DMS 273 (cell line): Measurements from ENCODE around the gene FN3KRP.

Source experiments
- DNase-seq: peaks from one replicate; lab custom pipeline; 2025; ENCODE audit not compliant: unreplicated experiment; lab: John Stamatoyannopoulos, UW

Gene FN3KRP

GRCh38 chr17:82687375-82687861 is 29.1 kb upstream of the FN3KRP start:
- DNase-seq: no peak

GRCh38 chr17:82687871-82688270 is 28.6 kb upstream of the FN3KRP start:
- no peak for DNase-seq

GRCh38 chr17:82689077-82689476 is 27.4 kb upstream of the FN3KRP start:
- DNase-seq: no peak

GRCh38 chr17:82690786-82691489 is 25.6 kb upstream of the FN3KRP start:
- DNase-seq: no peak

GRCh38 chr17:82691714-82692113 is 24.8 kb upstream of the FN3KRP start:
- no peak for DNase-seq

GRCh38 chr17:82692268-82692667 is 24.2 kb upstream of the FN3KRP start:
- DNase-seq: no peak

DNA sequence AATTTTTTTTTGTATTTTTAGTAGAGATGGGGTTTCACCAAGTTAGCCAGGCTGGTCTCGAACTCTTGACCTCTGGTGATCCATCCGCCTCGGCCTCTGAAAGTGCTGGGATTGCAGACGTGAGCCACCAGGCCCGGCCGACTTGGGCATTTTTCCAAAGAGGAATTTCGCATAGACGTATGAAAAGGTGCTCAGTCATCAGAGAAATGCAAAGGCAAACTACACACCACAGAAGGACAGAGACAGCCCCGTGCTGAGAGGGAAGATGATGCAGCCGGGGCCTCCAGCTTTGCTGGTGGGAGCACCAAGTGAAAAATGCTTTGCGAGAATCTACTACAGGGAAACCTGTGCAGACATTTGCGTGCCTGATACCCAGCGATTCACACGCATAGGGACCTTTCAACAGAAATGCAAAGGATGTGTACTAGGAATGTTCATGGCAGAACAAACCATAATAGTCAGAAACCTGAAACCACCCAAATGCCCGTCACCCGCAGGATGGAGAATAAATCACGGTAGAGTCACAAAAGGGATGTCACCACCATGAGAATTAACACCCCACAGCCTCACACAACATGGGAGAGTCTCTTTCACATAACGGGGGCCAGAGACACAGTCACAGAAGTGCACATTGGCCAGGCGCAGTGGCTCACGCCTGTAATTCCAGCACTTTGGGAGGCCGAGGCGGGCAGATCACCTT is 23.2 kb upstream of the FN3KRP start:
- DNase-seq: no peak

GRCh38 chr17:82694647-82695046 is 21.9 kb upstream of the FN3KRP start:
- no peak for DNase-seq

- no peak for DNase-seq
Measured at GRCh38 chr17:82696259-82696658, 20.2 kb upstream of the FN3KRP start.

DNA sequence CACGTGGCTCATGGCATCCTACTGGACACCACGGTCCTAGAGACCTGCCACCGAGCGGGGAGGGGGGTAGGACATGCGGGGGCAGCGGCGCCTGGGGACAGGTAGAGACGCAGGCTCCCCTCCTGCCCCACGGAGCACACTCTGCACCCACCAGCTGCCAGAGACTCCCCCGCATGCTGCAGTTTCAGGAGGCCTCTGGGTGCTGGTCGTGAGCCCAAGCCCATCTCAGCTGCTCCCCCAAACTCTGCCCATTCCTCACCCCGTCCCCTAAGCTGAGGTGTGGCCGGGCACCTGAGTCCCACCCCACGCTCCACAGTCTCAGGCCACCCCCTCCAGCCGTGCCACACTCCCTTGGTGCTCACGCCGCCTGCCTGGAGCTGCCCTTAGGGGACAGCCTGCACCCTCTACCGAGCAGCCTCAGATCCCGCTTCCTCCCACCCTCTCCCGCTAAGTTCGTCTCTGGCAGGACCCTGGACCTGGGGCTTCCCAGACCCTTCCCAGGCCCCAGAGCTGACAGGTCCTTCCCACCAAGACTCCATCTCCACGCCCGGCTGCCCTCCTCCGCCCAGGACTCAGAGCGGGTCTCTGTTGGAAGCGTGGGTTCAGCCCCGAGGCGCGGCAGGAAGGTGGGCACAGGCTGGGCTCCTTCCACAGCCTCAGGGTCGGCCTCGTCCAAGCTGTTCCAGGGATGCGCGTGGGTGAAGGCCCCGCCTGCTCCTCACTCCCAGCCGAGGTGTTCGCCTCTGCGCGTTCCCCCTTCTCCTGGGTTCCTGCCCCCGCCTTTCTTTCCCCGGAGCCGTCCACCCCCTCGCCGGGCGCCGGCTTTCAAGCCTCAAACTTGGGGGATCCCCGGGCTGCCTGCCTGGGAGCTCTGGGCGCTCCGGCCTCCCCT is 19.3 kb upstream of the FN3KRP start:
- peak; percentile 44 for DNase-seq

DNA sequence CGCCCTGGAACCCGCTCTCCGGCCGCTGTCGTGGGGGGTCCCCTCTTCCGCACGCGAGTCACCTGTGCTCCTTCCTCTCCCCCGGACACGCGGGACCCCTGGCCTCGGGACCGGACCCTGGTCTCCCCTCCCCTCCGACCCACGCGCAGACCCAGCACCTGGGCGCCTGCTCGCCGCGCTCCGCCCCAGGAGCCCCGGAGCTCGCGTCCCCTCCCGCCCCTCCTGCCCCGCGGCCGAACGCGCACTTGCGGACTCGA is 18.8 kb upstream of the FN3KRP start:
- no peak for DNase-seq

DNA sequence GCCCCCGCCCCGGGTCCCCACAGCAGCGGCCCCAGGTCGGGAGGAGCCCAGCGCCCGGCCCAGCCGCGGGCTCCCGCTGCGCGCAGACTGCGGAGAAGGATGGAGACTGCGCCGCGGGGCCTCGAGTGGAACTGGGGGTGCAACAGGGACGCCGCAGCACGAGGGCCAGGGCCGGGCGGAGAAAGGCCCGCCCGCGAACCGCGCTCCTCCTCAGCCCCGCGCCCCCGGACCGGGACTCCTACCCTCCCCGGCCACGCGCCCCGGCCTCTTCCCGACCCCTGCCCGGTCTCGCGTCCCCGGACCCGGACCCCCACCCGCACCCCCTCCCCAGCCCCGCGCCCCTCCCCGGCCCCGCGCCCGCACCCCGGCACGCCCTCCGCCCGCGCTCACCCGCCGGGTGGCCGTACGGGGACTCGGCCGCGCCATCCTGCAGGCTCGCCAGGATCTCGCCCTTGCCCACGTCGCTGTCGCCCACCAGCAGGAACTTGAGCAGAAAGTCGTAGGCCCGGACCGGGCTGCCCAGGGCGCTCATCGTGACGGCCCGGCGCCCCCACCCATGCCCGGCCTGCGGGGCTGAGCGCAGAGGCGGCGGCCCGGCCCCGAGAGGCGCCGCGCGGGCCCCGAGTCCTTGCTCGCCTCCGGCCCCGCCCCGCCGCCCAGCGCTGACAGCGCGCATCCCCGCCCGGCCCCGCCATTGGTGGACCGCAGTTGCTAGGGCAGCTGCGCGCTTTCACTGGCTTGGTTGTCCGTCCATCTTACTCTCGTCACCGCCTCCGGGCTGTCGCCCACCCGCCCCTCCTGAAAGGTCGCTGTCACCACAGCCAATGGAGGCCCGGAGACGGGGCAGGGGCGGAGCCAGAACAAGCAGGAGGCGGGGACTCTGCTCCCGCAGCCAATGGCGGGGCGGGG is 18.2 kb upstream of the FN3KRP start, which contains the start of gene RAB40B:
Gene RAB40B (minus strand): TSS at position 634 of the 909 bp plus-strand sequence. CDS start 102 bp downstream, at position 532.
- peak; percentile 99 for DNase-seq

GRCh38 chr17:82698974-82699442 is 17.5 kb upstream of the FN3KRP start:
- DNase-seq: peak; percentile 70

DNA sequence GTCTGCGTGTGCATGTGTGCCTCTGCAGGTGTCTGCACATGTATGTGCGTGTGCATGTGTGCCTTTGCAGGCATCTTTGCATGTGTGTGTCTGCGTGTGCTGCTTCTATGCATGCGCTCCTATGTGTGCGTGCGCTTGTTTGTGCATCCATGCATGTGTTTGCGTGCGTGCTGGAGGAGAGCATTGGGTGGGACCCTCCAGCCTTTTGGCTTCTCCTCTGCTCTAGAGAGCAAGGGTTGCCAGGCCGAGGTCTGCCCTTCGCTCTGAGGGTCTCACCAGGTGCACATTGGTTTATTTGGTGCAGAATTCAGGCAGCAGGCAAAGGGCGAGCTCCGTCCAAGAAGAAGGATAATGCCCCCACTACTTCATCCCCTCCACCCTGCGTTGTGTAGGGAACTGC is 17.0 kb upstream of the FN3KRP start:
- no peak for DNase-seq

- peak; percentile 40 for DNase-seq
Measured at GRCh38 chr17:82702231-82702927, 14.1 kb upstream of the FN3KRP start.

GRCh38 chr17:82703036-82703745 is 13.3 kb upstream of the FN3KRP start:
- DNase-seq: no peak

- no peak for DNase-seq
Measured at GRCh38 chr17:82703935-82704865, 12.3 kb upstream of the FN3KRP start.

- DNase-seq: no peak
Measured at GRCh38 chr17:82704886-82705285, 11.6 kb upstream of the FN3KRP start.
